CD4-positive, alpha-beta T cell treated with Interleukin-10 for 1 hour (primary cell): ENCODE results near the gene GALNT18.

Source experiments
- DNase-seq: peaks from one replicate; pipeline ENCODE4 v3.0.0-alpha.2; 2020

The GALNT18 gene

GRCh38 chr11:11491014-11491413, 130.8 kb downstream of the GALNT18 start:
- DNase-seq = no peak

- DNase-seq = no peak
These were observed 135.4 kb downstream of the GALNT18 start for GRCh38 chr11:11486423-11486822.

- DNase-seq = no peak
These were observed 135.8 kb downstream of the GALNT18 start for GRCh38 chr11:11486002-11486401.

GRCh38 chr11:11483627-11484026, 138.2 kb downstream of the GALNT18 start:
- DNase-seq = no peak

- no peak for DNase-seq
These were observed 139.1 kb downstream of the GALNT18 start for GRCh38 chr11:11482730-11483129.

GRCh38 chr11:11481371-11481770, 140.4 kb downstream of the GALNT18 start:
- DNase-seq = no peak

- no peak for DNase-seq
These were observed 140.8 kb downstream of the GALNT18 start for GRCh38 chr11:11480971-11481370.

- DNase-seq = no peak
These were observed 143.1 kb downstream of the GALNT18 start for GRCh38 chr11:11478687-11479086.

- no peak for DNase-seq
These were observed 143.9 kb downstream of the GALNT18 start for GRCh38 chr11:11477695-11478420.

- no peak for DNase-seq
These were observed 144.7 kb downstream of the GALNT18 start for GRCh38 chr11:11476971-11477645.

GRCh38 chr11:11476499-11476898, 145.3 kb downstream of the GALNT18 start:
- DNase-seq = no peak

GRCh38 chr11:11472106-11472505, 149.7 kb downstream of the GALNT18 start:
- DNase-seq = no peak

GRCh38 chr11:11471201-11471600, 150.6 kb downstream of the GALNT18 start:
- DNase-seq = no peak

- DNase-seq = no peak
These were observed 152.9 kb downstream of the GALNT18 start for GRCh38 chr11:11468954-11469353.

GRCh38 chr11:11467312-11467711, 154.5 kb downstream of the GALNT18 start:
- no peak for DNase-seq

GRCh38 chr11:11464555-11464954, 157.2 kb downstream of the GALNT18 start:
- no peak for DNase-seq

GRCh38 chr11:11463405-11463804, 158.4 kb downstream of the GALNT18 start:
- no peak for DNase-seq

GRCh38 chr11:11461473-11461872, 160.3 kb downstream of the GALNT18 start:
- no peak for DNase-seq

- no peak for DNase-seq
These were observed 162.2 kb downstream of the GALNT18 start for GRCh38 chr11:11459578-11459977.

- DNase-seq = no peak
These were observed 163.3 kb downstream of the GALNT18 start for GRCh38 chr11:11458485-11458884.

- DNase-seq = no peak
These were observed 163.8 kb downstream of the GALNT18 start for GRCh38 chr11:11458001-11458400.

- DNase-seq = no peak
These were observed 164.9 kb downstream of the GALNT18 start for GRCh38 chr11:11456866-11457265.

GRCh38 chr11:11454671-11455223, 167.1 kb downstream of the GALNT18 start:
- no peak for DNase-seq

GRCh38 chr11:11451501-11452005, 170.3 kb downstream of the GALNT18 start:
- no peak for DNase-seq
